ENCODE results near the gene SHISAL1. TPM values are rescaled to one million over a fixed set of nuclear protein-coding genes. Genes with fewer than 3 reads are reported as not detected.

Gene SHISAL1
- total RNA-seq, 2 experiments from 2014 or later: not detected

DNA sequence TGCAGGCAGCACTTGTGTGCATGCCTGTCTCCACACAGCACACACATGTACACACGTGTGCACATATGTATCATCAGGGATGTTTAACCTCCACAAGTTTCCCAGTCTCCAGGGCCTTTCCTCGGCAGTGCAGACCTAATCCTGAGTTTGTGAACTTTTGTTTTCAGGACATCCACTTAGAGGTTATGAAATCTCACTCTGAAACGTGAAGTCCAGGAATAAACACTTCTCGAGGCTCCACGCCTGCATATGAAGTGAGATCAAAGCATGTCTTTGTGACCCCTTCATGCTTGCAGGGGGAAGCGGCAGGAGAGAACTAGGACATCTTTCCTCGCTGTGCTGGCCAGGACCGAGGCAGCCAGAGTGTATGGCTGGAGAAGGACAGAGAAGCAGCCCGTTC, 3.1 kb downstream of the SHISAL1 start:
- DNase-seq: no peak
- H3K9me3 ChIP-seq (ENCODE audit: control insufficient read depth in 1 of 2, insufficient read depth in 1 of 2, low read length in 2 of 2): no peaks in the 10 kb centered on the region
- ChIA-PET CTCF (no interaction called here), POLR2A (no interaction called here)
- H3K27ac ChIP-seq (ENCODE audit: low read depth in 1 of 2, low read length in 2 of 2): no peak overlapping the region
- no peak for ATAC-seq (ENCODE audit: poor library complexity)
- Mint-ChIP-seq H3K27me3 (no peaks in the 10 kb centered on the region), H3K27ac (no peak overlapping the region), H3K4me3 (no peak overlapping the region), H3K36me3 (ENCODE audit: low read depth) (no peaks in the 10 kb centered on the region), H3K9me3 (no peaks in the 10 kb centered on the region), H3K4me1 (ENCODE audit: low read depth) (no peaks in the 10 kb centered on the region)
- H3K27me3 ChIP-seq (ENCODE audit: control insufficient read depth in 1 of 2, insufficient read depth in 2 of 2, low read length in 2 of 2): no peaks in the 10 kb centered on the region
- intact Hi-C loops (cut with DNase I, micrococcal nuclease): no loop called here
- TF ChIP-seq CTCF (IDR thresholded peaks at IDR 0.05): no peak
- H3K4me3 ChIP-seq (ENCODE audit: low read length): no peak overlapping the region
- peaks cover 6% of the 10 kb centered on the region for H3K4me1 ChIP-seq (ENCODE audit: insufficient read depth, low read length)
- H3K36me3 ChIP-seq (ENCODE audit: insufficient read depth, low read length): no peaks in the 10 kb centered on the region

GRCh38 chr22:44309137-44309536, 3.6 kb downstream of the SHISAL1 start:
- intact Hi-C loops (cut with DNase I, micrococcal nuclease): no loop called here
- Histone ChIP-seq H3K4me3 (ENCODE audit: low read length) (no peak overlapping the region), H3K4me1 (ENCODE audit: insufficient read depth, low read length) (peaks cover under 1% of the 10 kb centered on the region), H3K36me3 (ENCODE audit: insufficient read depth, low read length) (no peaks in the 10 kb centered on the region), H3K27me3 (ENCODE audit: control insufficient read depth in 1 of 2, insufficient read depth in 2 of 2, low read length in 2 of 2) (no peaks in the 10 kb centered on the region), H3K27ac (ENCODE audit: low read depth in 1 of 2, low read length in 2 of 2) (no peak overlapping the region), H3K9me3 (ENCODE audit: control insufficient read depth in 1 of 2, insufficient read depth in 1 of 2, low read length in 2 of 2) (no peaks in the 10 kb centered on the region)
- TF ChIP-seq CTCF (IDR thresholded peaks at IDR 0.05): no peak
- ChIA-PET POLR2A (no interaction called here), CTCF (no interaction called here)
- H3K27me3 Mint-ChIP-seq: no peaks in the 10 kb centered on the region
- ATAC-seq (ENCODE audit: poor library complexity) (no peak), DNase-seq (peak in 1 of 14 experiments; percentile 32)
- no peaks in the 10 kb centered on the region for H3K4me1 Mint-ChIP-seq (ENCODE audit: low read depth)
- no peaks in the 10 kb centered on the region for H3K9me3 Mint-ChIP-seq
- H3K4me3 Mint-ChIP-seq: no peak overlapping the region
- no peaks in the 10 kb centered on the region for H3K36me3 Mint-ChIP-seq (ENCODE audit: low read depth)
- H3K27ac Mint-ChIP-seq: no peak overlapping the region

DNA sequence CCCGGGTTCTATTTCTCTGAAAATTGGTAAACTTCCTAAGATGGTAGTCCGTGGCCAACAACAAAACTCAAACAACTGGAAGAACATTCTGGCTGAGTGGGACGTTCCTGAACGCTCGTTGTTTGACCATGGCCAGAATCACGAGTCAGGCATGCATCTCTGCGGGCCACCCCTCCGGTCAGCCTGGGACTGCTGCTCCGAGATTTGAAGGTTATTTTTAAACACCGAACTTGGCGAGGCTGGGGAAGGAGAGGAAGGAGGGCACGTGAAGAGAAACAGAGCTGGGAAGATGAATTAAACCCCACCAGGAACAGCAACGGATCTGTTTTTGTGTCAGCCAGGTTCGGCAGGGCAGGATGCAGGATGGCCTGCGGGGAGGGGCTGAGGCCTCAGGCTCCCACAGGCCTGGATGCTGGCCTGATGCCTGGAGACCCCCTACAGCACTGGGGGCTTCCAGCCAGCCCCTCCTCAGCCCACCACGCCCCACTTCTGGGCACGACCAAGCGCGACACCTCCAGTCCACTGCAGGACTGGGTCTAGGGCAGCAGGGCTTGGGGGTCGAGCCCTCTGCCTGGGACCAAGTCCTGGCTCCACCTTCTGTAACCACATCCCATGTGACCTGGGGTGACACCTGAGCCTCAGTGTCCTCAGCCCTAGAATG, 5.1 kb downstream of the SHISAL1 start:
- Histone ChIP-seq H3K9me3 (ENCODE audit: control insufficient read depth in 1 of 2, insufficient read depth in 1 of 2, low read length in 2 of 2) (no peaks in the 10 kb centered on the region), H3K36me3 (ENCODE audit: insufficient read depth, low read length) (no peaks in the 10 kb centered on the region), H3K27me3 (ENCODE audit: control insufficient read depth in 1 of 2, insufficient read depth in 2 of 2, low read length in 2 of 2) (no peaks in the 10 kb centered on the region), H3K27ac (ENCODE audit: low read depth in 1 of 2, low read length in 2 of 2) (no peak overlapping the region), H3K4me3 (ENCODE audit: low read length) (no peak overlapping the region), H3K4me1 (ENCODE audit: insufficient read depth, low read length) (no peaks in the 10 kb centered on the region)
- H3K4me1 Mint-ChIP-seq (ENCODE audit: low read depth): no peaks in the 10 kb centered on the region
- no peaks in the 10 kb centered on the region for H3K9me3 Mint-ChIP-seq
- TF ChIP-seq CTCF (IDR thresholded peaks at IDR 0.05): no peak
- no peaks in the 10 kb centered on the region for H3K36me3 Mint-ChIP-seq (ENCODE audit: low read depth)
- H3K27me3 Mint-ChIP-seq: no peaks in the 10 kb centered on the region
- intact Hi-C loops (cut with DNase I, micrococcal nuclease): no loop called here
- DNase-seq (no peak), ATAC-seq (ENCODE audit: poor library complexity) (no peak)
- ChIA-PET CTCF (no interaction called here), POLR2A (no interaction called here)
- no peak overlapping the region for H3K4me3 Mint-ChIP-seq
- H3K27ac Mint-ChIP-seq: no peak overlapping the region
